Activated T-cell treated with anti-CD3 and anti-CD28 coated beads, Interleukin-2, amount 50 U/mL, for 1 hour (primary cell): Measurements from ENCODE around the gene DCLK1.

Source experiments
- DNase-seq: peaks from one replicate; pipeline ENCODE4 v3.0.0-alpha.2; 2020

Gene DCLK1

GRCh38 chr13:35780613-35781012 is 350.6 kb downstream of the DCLK1 start:
- no peak for DNase-seq

GRCh38 chr13:35771898-35772297 is 359.3 kb downstream of the DCLK1 start:
- DNase-seq = no peak

- no peak for DNase-seq
Measured at GRCh38 chr13:35770756-35771297, 360.4 kb downstream of the DCLK1 start.

- no peak for DNase-seq
Measured at GRCh38 chr13:35769812-35770211, 361.4 kb downstream of the DCLK1 start.

GRCh38 chr13:35768551-35768950 is 362.6 kb downstream of the DCLK1 start:
- DNase-seq = no peak

- no peak for DNase-seq
Measured at GRCh38 chr13:35768073-35768472, 363.1 kb downstream of the DCLK1 start.

- DNase-seq = no peak
Measured at GRCh38 chr13:35767256-35767976, 363.8 kb downstream of the DCLK1 start.

- DNase-seq = no peak
Measured at GRCh38 chr13:35766663-35767062, 364.5 kb downstream of the DCLK1 start.

GRCh38 chr13:35765941-35766340 is 365.2 kb downstream of the DCLK1 start:
- no peak for DNase-seq

- no peak for DNase-seq
Measured at GRCh38 chr13:35765366-35765765, 365.8 kb downstream of the DCLK1 start.

- no peak for DNase-seq
Measured at GRCh38 chr13:35764326-35765015, 366.7 kb downstream of the DCLK1 start.

- DNase-seq = no peak
Measured at GRCh38 chr13:35763782-35764123, 367.4 kb downstream of the DCLK1 start.

GRCh38 chr13:35763060-35763781 is 368.0 kb downstream of the DCLK1 start:
- DNase-seq = no peak

GRCh38 chr13:35761440-35762252 is 369.5 kb downstream of the DCLK1 start:
- no peak for DNase-seq

GRCh38 chr13:35760735-35761281 is 370.4 kb downstream of the DCLK1 start:
- no peak for DNase-seq

- DNase-seq = no peak
Measured at GRCh38 chr13:35747594-35747993, 383.6 kb downstream of the DCLK1 start.

GRCh38 chr13:35744566-35745178 is 386.5 kb downstream of the DCLK1 start:
- no peak for DNase-seq

- DNase-seq = no peak
Measured at GRCh38 chr13:35744144-35744543, 387.0 kb downstream of the DCLK1 start.

GRCh38 chr13:35743165-35743564 is 388.0 kb downstream of the DCLK1 start:
- DNase-seq = no peak

- no peak for DNase-seq
Measured at GRCh38 chr13:35741657-35742056, 389.5 kb downstream of the DCLK1 start.

- no peak for DNase-seq
Measured at GRCh38 chr13:35736876-35737275, 394.3 kb downstream of the DCLK1 start.

GRCh38 chr13:35733827-35734226 is 397.4 kb downstream of the DCLK1 start:
- no peak for DNase-seq
